GM21786 (cell line): Measurements from ENCODE around the gene DMAP1.
"Not testable (repeated sequence)": the region's sequence is repeated elsewhere in the genome, so short reads cannot be mapped to it uniquely, and the experiment has no call there.

Experiments
- ATAC-seq: cut with Tn5 transposase; IDR thresholded peaks from one replicate; pipeline ENCODE4 v1.9.1; 2021; ENCODE audit not compliant: unreplicated experiment

DMAP1 gene

GRCh38 chr1:44213222-44214112 is at the start of gene DMAP1:
DMAP1 (plus strand) TSS chr1:44213471; CDS start chr1:44213754, 283 bp downstream.
- ATAC-seq: peak; percentile 66

- no peak for ATAC-seq
These were observed 44.7 kb upstream of the DMAP1 start for GRCh38 chr1:44168520-44169098.

GRCh38 chr1:44170281-44170823 is 42.9 kb upstream of the DMAP1 start:
- no peak for ATAC-seq

- no peak for ATAC-seq
These were observed 38.6 kb upstream of the DMAP1 start for GRCh38 chr1:44174630-44175029.

GRCh38 chr1:44200336-44200735 is 12.9 kb upstream of the DMAP1 start:
- ATAC-seq: no peak

- ATAC-seq: not testable (repeated sequence)
These were observed 6.7 kb upstream of the DMAP1 start for GRCh38 chr1:44206545-44206944.

GRCh38 chr1:44208226-44208625 is 5.0 kb upstream of the DMAP1 start:
- no peak for ATAC-seq

- no peak for ATAC-seq
These were observed 2.7 kb upstream of the DMAP1 start for GRCh38 chr1:44210595-44210994.

- ATAC-seq: no peak
These were observed 683 bp upstream of the DMAP1 start for GRCh38 chr1:44212355-44213221.

GRCh38 chr1:44217809-44218410 is 4.6 kb downstream of the DMAP1 start:
- no peak for ATAC-seq

- ATAC-seq: no peak
These were observed 5.4 kb downstream of the DMAP1 start for GRCh38 chr1:44218503-44219300.

- no peak for ATAC-seq
These were observed 6.0 kb downstream of the DMAP1 start for GRCh38 chr1:44219301-44219626.

GRCh38 chr1:44220001-44220751 is 6.9 kb downstream of the DMAP1 start:
- no peak for ATAC-seq

GRCh38 chr1:44220755-44221154 is 7.5 kb downstream of the DMAP1 start:
- ATAC-seq: no peak

- no peak for ATAC-seq
These were observed 8.5 kb downstream of the DMAP1 start for GRCh38 chr1:44221769-44222168.

GRCh38 chr1:44222397-44223186 is 9.3 kb downstream of the DMAP1 start:
- ATAC-seq: no peak

GRCh38 chr1:44223187-44223610 is 9.9 kb downstream of the DMAP1 start:
- ATAC-seq: no peak

- no peak for ATAC-seq
These were observed 12.5 kb downstream of the DMAP1 start for GRCh38 chr1:44225761-44226160.

GRCh38 chr1:44227211-44227610 is 13.9 kb downstream of the DMAP1 start:
- no peak for ATAC-seq
